Sigmoid colon (tissue), 7 donors: Measurements from ENCODE around the gene CATSPER4. TPM values are rescaled to one million over a fixed set of nuclear protein-coding genes. Genes with fewer than 3 reads are reported as not detected.
A peak's percentile ranks its signal among the peaks of the same experiment; 100 is the strongest.

Experiments
- DNase-seq: peaks from one replicate; pipeline ENCODE4 v3.0.0-alpha.2; 2019
- H3K27ac ChIP-seq, 4 donors: fragments of 200-600 bp; sonication (generic); one replicate each; pipeline ENCODE4 v1.5.1; 2016 to 2019; ENCODE audit warnings: mild to moderate bottlenecking in 1 of 4
- H3K27me3 ChIP-seq, 3 donors: fragments of 200-600 bp; sonication (generic); one replicate each; pipeline ENCODE4 v1.5.1; 2019; ENCODE audit warnings: mild to moderate bottlenecking in 1 of 3
- H3K36me3 ChIP-seq, 4 donors: fragments of 200-600 bp; sonication (generic); one replicate each; pipeline ENCODE4 v1.5.1; 2016 to 2019
- H3K4me1 ChIP-seq, 4 donors: fragments of 200-600 bp; sonication (generic); one replicate each; pipeline ENCODE4 v1.5.1; 2017 to 2019
- H3K4me3 ChIP-seq, 4 donors: fragments of 200-600 bp; sonication (generic); one replicate each; pipeline ENCODE4 v1.5.1; 2017 to 2019; ENCODE audit warnings: mild to moderate bottlenecking in 2 of 4, moderate library complexity in 1 of 4
- H3K9me3 ChIP-seq, 4 donors: fragments of 200-600 bp in 3 of 4; sonication (generic) in 3 of 4; one replicate each; pipeline versions ENCODE4 v1.5.1 to v1.6.1; 2013 to 2019
- EP300 ChIP-seq, 4 donors: sonication (generic); formaldehyde crosslinking; IDR thresholded peaks; one replicate each; pipeline ENCODE4 v1.6.1; 2017; ENCODE audit warnings: antibody characterized with exemption in 4 of 4
- POLR2A ChIP-seq, 2 donors: fragments of 450-650 bp; IDR thresholded peaks; one replicate each; pipeline ENCODE4 v1.6.1; 2016; ENCODE audit warnings: antibody characterized with exemption in 2 of 2, mild to moderate bottlenecking in 2 of 2, moderate library complexity in 2 of 2
- POLR2AphosphoS5 ChIP-seq, 4 donors: sonication (generic); formaldehyde crosslinking; IDR thresholded peaks; one replicate each; pipeline ENCODE4 v1.6.1; 2017; ENCODE audit warnings: antibody characterized with exemption in 4 of 4
- WGBS, 2 donors: extraction: QIAGEN DNeasy Blood & Tissue Kit; methylation state at CpG; one replicate each; pipeline ENCODE4 v1.1.7; 2013; 5-methylcytosine and 5-hydroxymethylcytosine counted together
- intact Hi-C: fragments of 100-400 bp; cut with DNase I; formaldehyde crosslinking; loops from one replicate; pipeline ENCODE4 v1.15.1; 2023
- polyA plus RNA-seq, 3 donors: library from polyadenylated mRNA; stranded (reverse); fragments of 200-250 nt; gene quantifications; one replicate each; pipeline ENCODE4 v1.2.3, GENCODE V29; 2013
- total RNA-seq, 4 donors: library from RNA; depleted of rRNA; stranded (reverse); fragments of >200 nt; gene quantifications; one replicate each; pipeline ENCODE4 v1.1.0, GENCODE V29; 2016
- TF ChIP-seq, protein P1 (sequence below), 4 experiments: fragments of 450-650 bp in 3 of 4; fragments of 200-600 bp in 1 of 4; IDR thresholded peaks; one replicate each; pipeline ENCODE4 v1.5.1; 2016 to 2019; ENCODE audit warnings: antibody characterized with exemption in 4 of 4, mild to moderate bottlenecking in 3 of 4, moderate library complexity in 2 of 4
- donor health status: healthy with polysubstance abuse.
- donor health status: Bipolar disorder and iron deficiency.
- donor health status: healthy.

CATSPER4 gene
- total and polyA plus RNA-seq, 7 donors = 0.04 TPM; not detected in 6

DNA sequence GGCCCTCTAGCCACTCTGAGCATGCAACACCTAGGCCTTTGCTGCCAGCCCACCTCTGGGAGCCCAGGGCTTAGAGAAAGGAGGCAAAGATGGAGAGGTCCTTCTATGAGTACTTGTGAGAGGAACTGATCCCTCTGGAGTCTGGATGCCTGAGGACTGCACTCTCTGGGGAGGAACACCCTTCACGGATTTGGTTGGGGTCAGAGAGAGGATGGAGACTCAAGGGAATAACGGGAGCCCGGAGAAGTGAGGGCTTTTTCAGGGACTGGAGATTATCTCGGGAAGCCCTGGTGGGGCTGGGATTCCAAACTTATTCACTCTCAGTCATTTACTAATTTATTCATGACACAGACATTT lies 21.2 kb upstream of the CATSPER4 start:
- H3K36me3 ChIP-seq = peaks cover 0 to 10% (median 0%) of the 10 kb centered on the region in 4 donors
- H3K4me3 ChIP-seq = peak overlapping the region in 3 of 4 donors; percentile 84 to 93 (median 86)
- H3K27me3 ChIP-seq = no peaks in the 10 kb centered on the region
- no peaks in the 10 kb centered on the region for H3K9me3 ChIP-seq
- TF ChIP-seq EP300 (IDR thresholded peaks at IDR 0.05) (no peak), POLR2AphosphoS5 (IDR thresholded peaks at IDR 0.05) (no peak), POLR2A (IDR thresholded peaks at IDR 0.05) (no peak)
- TF ChIP-seq, protein P1, sequence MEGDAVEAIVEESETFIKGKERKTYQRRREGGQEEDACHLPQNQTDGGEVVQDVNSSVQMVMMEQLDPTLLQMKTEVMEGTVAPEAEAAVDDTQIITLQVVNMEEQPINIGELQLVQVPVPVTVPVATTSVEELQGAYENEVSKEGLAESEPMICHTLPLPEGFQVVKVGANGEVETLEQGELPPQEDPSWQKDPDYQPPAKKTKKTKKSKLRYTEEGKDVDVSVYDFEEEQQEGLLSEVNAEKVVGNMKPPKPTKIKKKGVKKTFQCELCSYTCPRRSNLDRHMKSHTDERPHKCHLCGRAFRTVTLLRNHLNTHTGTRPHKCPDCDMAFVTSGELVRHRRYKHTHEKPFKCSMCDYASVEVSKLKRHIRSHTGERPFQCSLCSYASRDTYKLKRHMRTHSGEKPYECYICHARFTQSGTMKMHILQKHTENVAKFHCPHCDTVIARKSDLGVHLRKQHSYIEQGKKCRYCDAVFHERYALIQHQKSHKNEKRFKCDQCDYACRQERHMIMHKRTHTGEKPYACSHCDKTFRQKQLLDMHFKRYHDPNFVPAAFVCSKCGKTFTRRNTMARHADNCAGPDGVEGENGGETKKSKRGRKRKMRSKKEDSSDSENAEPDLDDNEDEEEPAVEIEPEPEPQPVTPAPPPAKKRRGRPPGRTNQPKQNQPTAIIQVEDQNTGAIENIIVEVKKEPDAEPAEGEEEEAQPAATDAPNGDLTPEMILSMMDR (IDR thresholded peaks at IDR 0.05) = no peak
- peaks cover 0 to 24% (median 18%) of the 10 kb centered on the region in 4 donors for H3K4me1 ChIP-seq
- DNase-seq = no peak
- H3K27ac ChIP-seq = peak overlapping the region; percentile 78 to 85 (median 82)
- intact Hi-C loops = loop anchor here (2.0 to 10.0 kb wide), 4 partner anchors 58 to 156 kb away; partner anchors contain the start of gene PDIK1L
- WGBS, 2 donors = 55 to 74% methylated on average over 4 of the region's 4 CpGs

DNA sequence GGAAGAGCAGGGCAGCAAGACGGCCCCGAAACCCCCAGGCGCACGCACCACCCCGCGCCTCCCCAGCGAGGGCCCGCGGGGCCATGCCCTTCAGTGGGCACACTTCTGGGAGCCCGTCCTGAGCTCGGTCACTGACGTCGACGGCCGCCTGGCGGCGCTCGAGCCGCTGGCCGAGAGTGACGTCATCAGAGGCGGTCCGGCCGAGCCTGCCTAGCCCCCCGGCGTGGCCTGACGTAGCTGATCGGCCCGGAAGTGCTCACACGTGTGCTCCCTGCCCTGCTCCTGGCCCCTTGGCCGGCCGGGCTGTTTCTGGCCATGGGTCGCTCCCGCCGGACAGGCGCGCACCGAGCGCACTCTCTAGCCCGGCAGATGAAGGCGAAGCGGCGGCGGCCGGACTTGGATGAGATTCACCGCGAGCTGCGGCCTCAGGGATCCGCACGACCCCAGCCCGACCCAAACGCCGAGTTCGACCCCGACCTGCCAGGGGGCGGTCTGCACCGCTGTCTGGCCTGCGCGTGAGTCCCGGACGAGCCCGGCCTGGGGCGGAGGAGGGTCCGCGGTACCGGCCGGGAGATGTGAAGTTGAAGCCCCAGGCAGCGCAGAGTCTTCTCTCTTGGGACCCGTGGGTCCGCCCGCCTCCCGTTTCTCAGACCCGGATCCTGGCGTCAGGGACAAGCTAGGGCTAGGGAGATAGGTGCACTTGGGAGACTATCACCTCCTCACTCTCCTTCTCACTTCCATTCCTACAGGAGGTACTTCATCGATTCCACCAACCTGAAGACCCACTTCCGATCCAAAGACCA lies 20.5 kb upstream of the CATSPER4 start, which contains the start of gene ZNF593:
TSS of gene ZNF593 (plus strand) at position 240 of the 803 bp plus-strand sequence. CDS start at position 316, 76 bp downstream.
- Histone ChIP-seq H3K4me3 (peak within 1 kb of the TSS; percentile 84 to 93 (median 86)), H3K27ac (peak within 1 kb of the TSS; percentile 78 to 85 (median 82)), H3K4me1 (peaks cover 0 to 21% (median 14%) of the 10 kb centered on the region in 4 donors), H3K9me3 (no peaks in the 10 kb centered on the region), H3K27me3 (no peaks in the 10 kb centered on the region), H3K36me3 (peaks cover 0 to 10% (median 0%) of the 10 kb centered on the region in 4 donors)
- TF ChIP-seq POLR2A (IDR thresholded peaks at IDR 0.05) = no peak
- peak; percentile 64 to 82 (median 72) for TF ChIP-seq POLR2AphosphoS5 (IDR thresholded peaks at IDR 0.05)
- TF ChIP-seq, protein P1 (IDR thresholded peaks at IDR 0.05) = peak; percentile 88 to 91 (median 90)
- TF ChIP-seq EP300 (IDR thresholded peaks at IDR 0.05) = no peak
- intact Hi-C loops = loop anchor here (2.0 to 10.0 kb wide), 4 partner anchors 59 to 155 kb away; partner anchors contain the start of gene PDIK1L
- WGBS, 2 donors = 1% methylated on average over 76 of the region's 76 CpGs
- peak; percentile 97 for DNase-seq

DNA sequence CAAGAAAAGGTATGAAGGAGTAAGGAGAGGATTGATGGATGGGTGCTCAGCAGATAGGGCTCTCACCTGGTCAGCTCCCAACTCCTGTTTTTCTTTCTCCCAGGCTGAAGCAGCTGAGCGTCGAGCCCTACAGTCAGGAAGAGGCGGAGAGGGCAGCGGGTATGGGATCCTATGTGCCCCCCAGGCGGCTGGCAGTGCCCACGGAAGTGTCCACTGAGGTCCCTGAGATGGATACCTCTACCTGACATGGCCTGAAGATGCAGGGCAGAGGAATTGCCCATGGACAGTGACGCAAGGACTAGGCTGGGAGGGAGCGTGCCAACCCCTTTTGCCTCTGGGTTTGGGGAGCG lies 20.0 kb upstream of the CATSPER4 start:
- Histone ChIP-seq H3K4me3 (peak overlapping the region; percentile 84 to 93 (median 86)), H3K9me3 (no peaks in the 10 kb centered on the region), H3K27me3 (no peaks in the 10 kb centered on the region), H3K36me3 (peaks cover 0 to 10% (median 0%) of the 10 kb centered on the region in 4 donors), H3K27ac (peak overlapping the region in 3 of 4 donors; percentile 78 to 85 (median 82)), H3K4me1 (peaks cover 0 to 21% (median 14%) of the 10 kb centered on the region in 4 donors)
- no peak for TF ChIP-seq POLR2AphosphoS5 (IDR thresholded peaks at IDR 0.05)
- TF ChIP-seq, protein P1 (IDR thresholded peaks at IDR 0.05) = no peak
- no peak for TF ChIP-seq EP300 (IDR thresholded peaks at IDR 0.05)
- TF ChIP-seq POLR2A (IDR thresholded peaks at IDR 0.05) = no peak
- WGBS, 2 donors = 56 to 73% methylated on average over 9 of the region's 9 CpGs
- no peak for DNase-seq
- intact Hi-C loops = no loop called here

DNA sequence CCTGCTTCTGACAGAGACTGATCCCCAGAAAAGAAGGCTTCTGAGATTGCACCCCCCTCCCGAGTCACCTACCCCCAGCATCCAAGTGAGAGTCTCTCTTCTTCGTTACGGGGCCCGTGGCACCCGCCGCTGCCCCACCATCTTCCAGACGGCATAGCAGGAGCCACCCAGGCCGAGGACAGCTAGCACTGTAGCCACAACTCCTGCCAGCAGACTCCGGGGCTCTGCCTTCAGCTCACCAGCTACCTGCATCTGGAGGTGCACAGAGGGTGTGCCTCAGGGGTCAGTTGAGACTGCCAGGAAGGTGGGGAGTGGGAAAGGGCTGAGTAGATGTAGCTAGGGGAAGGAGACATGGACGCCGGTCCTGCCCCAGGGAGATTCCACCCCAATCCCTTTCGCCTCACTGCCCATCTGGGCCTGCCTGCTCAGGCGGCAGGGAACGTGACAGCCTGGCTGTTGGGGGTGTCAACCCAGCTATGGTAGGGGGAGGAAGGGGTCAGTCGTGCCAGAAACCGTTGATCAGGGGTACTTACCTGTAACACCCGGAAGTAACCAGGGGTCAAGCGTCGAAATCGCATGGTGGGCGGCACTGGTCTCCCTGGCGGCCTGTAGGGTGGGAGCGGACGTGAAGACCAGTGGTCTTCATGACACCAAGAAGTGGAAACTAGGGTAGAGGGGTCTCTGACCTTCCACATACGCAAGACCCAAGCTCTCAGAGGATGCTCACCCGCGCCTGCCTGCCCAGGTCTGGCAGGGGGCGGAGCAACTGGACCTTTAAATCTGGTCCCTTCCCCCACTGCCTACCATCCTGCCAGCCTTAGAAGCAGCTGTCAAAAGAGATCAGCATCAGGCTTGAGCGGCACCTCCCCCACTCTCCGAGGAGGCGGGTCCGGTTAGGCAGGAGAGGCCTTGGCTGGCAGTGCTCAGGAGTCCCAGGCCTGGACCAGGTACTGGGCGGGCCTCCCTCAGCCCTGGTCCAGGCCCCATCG lies 19.0 kb upstream of the CATSPER4 start, which contains the start of gene ZNF593OS:
TSS of gene ZNF593OS (minus strand) at position 749 of the 989 bp plus-strand sequence. CDS start at position 578, 171 bp downstream.
- Histone ChIP-seq H3K4me3 (peak within 1 kb of the TSS in 3 of 4 donors; percentile 84 to 93 (median 86)), H3K4me1 (peaks cover 0 to 21% (median 14%) of the 10 kb centered on the region in 4 donors), H3K27me3 (no peaks in the 10 kb centered on the region), H3K27ac (no peak within 1 kb of the TSS), H3K36me3 (peaks cover 0 to 10% (median 0%) of the 10 kb centered on the region in 4 donors), H3K9me3 (no peaks in the 10 kb centered on the region)
- TF ChIP-seq POLR2A (IDR thresholded peaks at IDR 0.05) = no peak
- no peak for TF ChIP-seq POLR2AphosphoS5 (IDR thresholded peaks at IDR 0.05)
- TF ChIP-seq, protein P1 (IDR thresholded peaks at IDR 0.05) = no peak
- TF ChIP-seq EP300 (IDR thresholded peaks at IDR 0.05) = no peak
- intact Hi-C loops = no loop called here
- DNase-seq = no peak
- WGBS, 2 donors = 94 to 96% methylated on average over 34 of the region's 34 CpGs
